GM12864 (cell line): ENCODE data around the gene SLC3A2.
"Not testable (repeated sequence)": the region's sequence is repeated elsewhere in the genome, so short reads cannot be mapped to it uniquely, and the experiment has no call there.

Experiments
- DNase-seq: peaks from one replicate; pipeline ENCODE4 v3.0.0-alpha.2; 2011; ENCODE audit warnings: low read depth
- H3K4me3 ChIP-seq: 2 replicates; pipeline ENCODE4 v1.5.1; 2011; ENCODE audit warnings: mild to moderate bottlenecking, low read depth, low read length, control low read depth
- CTCF ChIP-seq: IDR thresholded peaks from 2 replicates; pipeline ENCODE4 v1.5.1; 2011; ENCODE audit warnings: low read depth, mild to moderate bottlenecking, moderate library complexity, low read length, control low read depth, inconsistent platforms; ENCODE audit errors: missing control alignments

The SLC3A2 gene

GRCh38 chr11:62930157-62930556 is 49.5 kb downstream of the SLC3A2 start:
- no peak overlapping the region for H3K4me3 ChIP-seq
- no peak for TF ChIP-seq CTCF
- no peak for DNase-seq

- no peak for TF ChIP-seq CTCF
- no peak overlapping the region for H3K4me3 ChIP-seq
- DNase-seq: no peak
These were observed 50.0 kb downstream of the SLC3A2 start for GRCh38 chr11:62930666-62931065.

GRCh38 chr11:62931499-62932278 is 51.0 kb downstream of the SLC3A2 start:
- H3K4me3 ChIP-seq: no peak overlapping the region
- DNase-seq: no peak
- TF ChIP-seq CTCF: no peak

GRCh38 chr11:62933285-62933684 is 52.6 kb downstream of the SLC3A2 start:
- DNase-seq: no peak
- no peak for TF ChIP-seq CTCF
- H3K4me3 ChIP-seq: no peak overlapping the region

GRCh38 chr11:62933750-62934495 is 53.2 kb downstream of the SLC3A2 start:
- DNase-seq: no peak
- TF ChIP-seq CTCF: no peak
- H3K4me3 ChIP-seq: no peak overlapping the region

- H3K4me3 ChIP-seq: no peak overlapping the region
- no peak for TF ChIP-seq CTCF
- DNase-seq: no peak
These were observed 53.7 kb downstream of the SLC3A2 start for GRCh38 chr11:62934496-62934785.

GRCh38 chr11:62937528-62937927 is 56.8 kb downstream of the SLC3A2 start:
- not testable (repeated sequence) for H3K4me3 ChIP-seq, DNase-seq
